Type B pancreatic cell (in vitro differentiated cells): ENCODE results near the gene BFSP1. TPM values are rescaled to one million over a fixed set of nuclear protein-coding genes. Genes with fewer than 3 reads are reported as not detected.

Experiments
- DNase-seq: peaks from one replicate; pipeline ENCODE4 v3.0.0; 2021; ENCODE audit warnings: mixed read lengths; ENCODE audit not compliant: unreplicated experiment; ENCODE audit errors: extremely low spot score
- H3K27ac Mint-ChIP-seq: 2 replicates; pipeline ENCODE4 v1.8.0; 2021; ENCODE audit warnings: mild to moderate bottlenecking, mixed read lengths
- H3K27me3 Mint-ChIP-seq: 2 replicates; pipeline ENCODE4 v1.8.0; 2021; ENCODE audit warnings: mixed read lengths
- H3K36me3 Mint-ChIP-seq: 2 replicates; pipeline ENCODE4 v1.8.0; 2021; ENCODE audit warnings: mixed read lengths
- H3K4me1 Mint-ChIP-seq: one replicate; pipeline ENCODE4 v1.8.0; 2021; ENCODE audit warnings: mixed read lengths; ENCODE audit not compliant: unreplicated experiment
- H3K4me3 Mint-ChIP-seq: 2 replicates; pipeline ENCODE4 v1.8.0; 2021; ENCODE audit warnings: mild to moderate bottlenecking, mixed read lengths
- H3K9me3 Mint-ChIP-seq: 2 replicates; pipeline ENCODE4 v1.8.0; 2021; ENCODE audit warnings: mixed read lengths
- CTCF ChIP-seq: fragments of 200-600 bp; sonication (generic); conservative IDR thresholded peaks from 2 replicates; pipeline ENCODE4 v1.5.0; 2021; ENCODE audit warnings: antibody characterized with exemption, mild to moderate bottlenecking
- total RNA-seq: library from RNA; stranded (reverse); gene quantifications from 2 replicates; pipeline ENCODE4 v1.2.1, GENCODE V29; 2021; ENCODE audit warnings: low replicate concordance

BFSP1 gene
- total RNA-seq, 1 donor from 2014 or later, result 1.9 TPM

- Mint-ChIP-seq H3K27me3 (no peaks in the 10 kb centered on the region), H3K27ac (no peak overlapping the region), H3K4me1 (peaks cover 28% of the 10 kb centered on the region), H3K9me3 (no peaks in the 10 kb centered on the region), H3K36me3 (no peaks in the 10 kb centered on the region), H3K4me3 (no peak overlapping the region)
- no peak for TF ChIP-seq CTCF
- DNase-seq, result no peak
Measured at GRCh38 chr20:17542481-17542880, 11.3 kb upstream of the BFSP1 start.

GRCh38 chr20:17541996-17542395 is 10.8 kb upstream of the BFSP1 start:
- Mint-ChIP-seq H3K36me3 (no peaks in the 10 kb centered on the region), H3K27me3 (no peaks in the 10 kb centered on the region), H3K4me3 (no peak overlapping the region), H3K4me1 (peaks cover 31% of the 10 kb centered on the region), H3K9me3 (no peaks in the 10 kb centered on the region), H3K27ac (no peak overlapping the region)
- no peak for DNase-seq
- TF ChIP-seq CTCF, result no peak

- Mint-ChIP-seq H3K4me1 (peaks cover 35% of the 10 kb centered on the region), H3K27me3 (no peaks in the 10 kb centered on the region), H3K4me3 (no peak overlapping the region), H3K9me3 (no peaks in the 10 kb centered on the region), H3K36me3 (no peaks in the 10 kb centered on the region), H3K27ac (no peak overlapping the region)
- TF ChIP-seq CTCF, result no peak
- DNase-seq, result no peak
Measured at GRCh38 chr20:17541596-17541995, 10.4 kb upstream of the BFSP1 start.

DNA sequence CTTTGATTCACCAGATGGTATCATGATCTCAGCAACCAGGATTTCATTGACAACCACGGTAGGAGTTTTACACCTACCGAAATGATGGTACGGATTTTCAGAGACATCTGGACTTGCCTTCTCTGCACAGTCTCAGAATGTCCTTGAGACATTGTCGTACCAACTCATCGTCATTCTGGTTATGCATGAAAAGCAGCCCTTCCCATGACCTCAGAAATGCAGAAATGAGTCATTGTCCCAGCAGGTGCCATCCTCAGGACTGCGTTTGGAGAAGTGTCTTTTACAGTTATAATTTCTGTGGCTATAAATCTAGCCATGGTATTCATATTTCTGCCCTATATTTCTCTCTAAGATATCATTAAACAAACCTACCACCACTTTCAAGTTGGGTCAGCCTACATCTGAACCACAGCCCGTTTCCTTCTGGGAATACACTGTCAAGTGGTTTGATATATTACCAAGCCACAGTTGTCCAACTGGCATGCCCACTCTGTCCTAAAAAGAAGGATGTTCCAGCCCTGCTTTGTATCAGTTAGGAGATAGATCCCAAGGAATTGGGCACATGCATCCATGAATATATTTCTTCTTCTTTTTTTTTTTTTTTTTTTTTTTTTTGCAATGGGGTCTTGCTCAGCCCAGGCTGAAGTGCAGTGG is 7.5 kb upstream of the BFSP1 start:
- Mint-ChIP-seq H3K27ac (peak overlapping the region; percentile 89), H3K4me3 (peak overlapping the region; percentile 47), H3K27me3 (no peaks in the 10 kb centered on the region), H3K9me3 (no peaks in the 10 kb centered on the region), H3K36me3 (no peaks in the 10 kb centered on the region), H3K4me1 (peaks cover 18% of the 10 kb centered on the region)
- TF ChIP-seq CTCF, result no peak
- no peak for DNase-seq

DNA sequence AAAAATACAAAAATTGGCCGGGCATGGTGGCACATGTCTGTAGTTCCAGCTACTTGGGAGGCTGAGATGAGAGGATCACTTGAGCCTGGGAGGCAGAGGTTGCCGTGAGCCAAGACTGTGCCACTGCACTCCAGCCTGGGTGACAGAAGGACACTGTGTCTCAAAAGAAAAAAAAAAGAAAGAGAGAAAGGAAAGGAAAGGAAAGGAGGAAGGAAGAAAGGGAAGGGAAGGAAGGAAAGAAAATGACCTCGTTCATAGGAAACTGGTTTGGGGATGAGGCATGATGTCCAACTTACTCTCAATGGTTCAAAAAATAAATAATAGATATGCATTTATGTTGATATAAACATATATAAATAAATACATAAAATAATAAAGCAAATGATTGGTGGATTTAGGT is 6.8 kb upstream of the BFSP1 start:
- no peak overlapping the region for H3K4me3 Mint-ChIP-seq
- no peak for TF ChIP-seq CTCF
- H3K27ac Mint-ChIP-seq, result no peak overlapping the region
- no peaks in the 10 kb centered on the region for H3K27me3 Mint-ChIP-seq
- no peaks in the 10 kb centered on the region for H3K36me3 Mint-ChIP-seq
- H3K4me1 Mint-ChIP-seq, result peaks cover 19% of the 10 kb centered on the region
- no peak for DNase-seq
- no peaks in the 10 kb centered on the region for H3K9me3 Mint-ChIP-seq
